ENCODE results near the gene INTS15. TPM values are rescaled to one million over a fixed set of nuclear protein-coding genes. Genes with fewer than 3 reads are reported as not detected.
"Not testable (repeated sequence)": the region's sequence is repeated elsewhere in the genome, so short reads cannot be mapped to it uniquely, and the experiment has no call there.

INTS15 gene
- total RNA-seq, 1 donor from 2014 or later: 37.6 TPM

GRCh38 chr7:6571160-6571779, 18.6 kb upstream of the INTS15 start:
- intact Hi-C loops (cut with DNase I): no loop called here
- no peak for DNase-seq

GRCh38 chr7:6575281-6576023, 14.4 kb upstream of the INTS15 start:
- TF ChIP-seq, protein P1, sequence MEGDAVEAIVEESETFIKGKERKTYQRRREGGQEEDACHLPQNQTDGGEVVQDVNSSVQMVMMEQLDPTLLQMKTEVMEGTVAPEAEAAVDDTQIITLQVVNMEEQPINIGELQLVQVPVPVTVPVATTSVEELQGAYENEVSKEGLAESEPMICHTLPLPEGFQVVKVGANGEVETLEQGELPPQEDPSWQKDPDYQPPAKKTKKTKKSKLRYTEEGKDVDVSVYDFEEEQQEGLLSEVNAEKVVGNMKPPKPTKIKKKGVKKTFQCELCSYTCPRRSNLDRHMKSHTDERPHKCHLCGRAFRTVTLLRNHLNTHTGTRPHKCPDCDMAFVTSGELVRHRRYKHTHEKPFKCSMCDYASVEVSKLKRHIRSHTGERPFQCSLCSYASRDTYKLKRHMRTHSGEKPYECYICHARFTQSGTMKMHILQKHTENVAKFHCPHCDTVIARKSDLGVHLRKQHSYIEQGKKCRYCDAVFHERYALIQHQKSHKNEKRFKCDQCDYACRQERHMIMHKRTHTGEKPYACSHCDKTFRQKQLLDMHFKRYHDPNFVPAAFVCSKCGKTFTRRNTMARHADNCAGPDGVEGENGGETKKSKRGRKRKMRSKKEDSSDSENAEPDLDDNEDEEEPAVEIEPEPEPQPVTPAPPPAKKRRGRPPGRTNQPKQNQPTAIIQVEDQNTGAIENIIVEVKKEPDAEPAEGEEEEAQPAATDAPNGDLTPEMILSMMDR (IDR thresholded peaks at IDR 0.05): no peak
- Histone ChIP-seq H3K27ac (no peak overlapping the region), H3K36me3 (peaks cover 6% of the 10 kb centered on the region), H3K4me3 (no peak overlapping the region), H3K4me1 (peaks cover 12% of the 10 kb centered on the region), H3K9me3 (no peaks in the 10 kb centered on the region), H3K27me3 (no peaks in the 10 kb centered on the region)
- no peak for DNase-seq
- no peak for ATAC-seq
- intact Hi-C loops (cut with DNase I): no loop called here

More at GRCh38 chr7:6571160-6571779, 18.6 kb upstream of the INTS15 start:
- Histone ChIP-seq H3K36me3 (no peaks in the 10 kb centered on the region), H3K9me3 (no peaks in the 10 kb centered on the region), H3K27me3 (no peaks in the 10 kb centered on the region), H3K27ac (no peak overlapping the region), H3K4me1 (peaks cover under 1% of the 10 kb centered on the region), H3K4me3 (no peak overlapping the region)
- ATAC-seq: no peak
- TF ChIP-seq, protein P1 (IDR thresholded peaks at IDR 0.05): no peak

- no peaks in the 10 kb centered on the region for H3K27me3 ChIP-seq
- H3K9me3 ChIP-seq: no peaks in the 10 kb centered on the region
- intact Hi-C loops (cut with DNase I): no loop called here
- H3K4me3 ChIP-seq: peak overlapping the region; percentile 74
- H3K4me1 ChIP-seq: peaks cover 12% of the 10 kb centered on the region
- peaks cover 13% of the 10 kb centered on the region for H3K36me3 ChIP-seq
- ATAC-seq: no peak
- no peak overlapping the region for H3K27ac ChIP-seq
- DNase-seq: no peak
- TF ChIP-seq, protein P1 (IDR thresholded peaks at IDR 0.05): no peak
Measured at GRCh38 chr7:6576024-6576866, 13.6 kb upstream of the INTS15 start.

DNA sequence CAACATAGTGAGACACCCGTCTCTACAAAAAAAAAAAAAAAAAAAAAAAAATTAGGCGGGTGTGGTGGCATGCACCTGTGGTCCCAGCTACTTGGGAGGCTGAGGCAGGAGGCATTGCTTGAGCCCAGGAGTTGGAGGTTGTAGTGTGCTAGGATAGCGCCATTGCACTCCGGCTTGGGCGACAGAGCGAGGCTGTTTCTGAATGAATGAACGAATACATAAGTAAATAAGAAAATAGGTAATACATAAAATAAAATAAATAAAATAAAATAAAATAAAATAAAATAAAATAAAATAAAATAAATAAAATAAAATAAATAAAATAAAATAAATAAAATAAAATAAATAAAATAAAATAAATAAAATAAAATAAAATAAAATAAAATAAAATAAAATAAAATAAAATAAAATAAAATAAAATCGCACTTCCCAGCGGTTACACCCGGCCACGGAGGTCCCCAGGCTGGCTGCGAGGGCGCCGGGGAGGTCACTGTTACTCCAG, 12.9 kb upstream of the INTS15 start:
- intact Hi-C loops (cut with DNase I); DNase-seq; ATAC-seq; H3K27me3 ChIP-seq; H3K9me3 ChIP-seq: not testable (repeated sequence)
- peak overlapping the region; percentile 93 for H3K27ac ChIP-seq
- peak overlapping the region; percentile 74 for H3K4me3 ChIP-seq
- peaks cover 12% of the 10 kb centered on the region for H3K4me1 ChIP-seq
- peaks cover 20% of the 10 kb centered on the region for H3K36me3 ChIP-seq

GRCh38 chr7:6577369-6578113, 12.3 kb upstream of the INTS15 start, which contains the start of gene ZDHHC4:
Gene ZDHHC4, plus strand, starts transcription at chr7:6577454. Its CDS starts 3,108 bp downstream, at chr7:6580562.
- intact Hi-C loops (cut with DNase I): no loop called here
- peak within 1 kb of the TSS; percentile 74 for H3K4me3 ChIP-seq
- H3K27me3 ChIP-seq: no peaks in the 10 kb centered on the region
- H3K36me3 ChIP-seq: peaks cover 26% of the 10 kb centered on the region
- TF ChIP-seq, protein P1 (IDR thresholded peaks at IDR 0.05): no peak
- peak; percentile 96 for DNase-seq
- H3K4me1 ChIP-seq: peaks cover 12% of the 10 kb centered on the region
- H3K9me3 ChIP-seq: no peaks in the 10 kb centered on the region
- ATAC-seq: peak; percentile 98
- H3K27ac ChIP-seq: peak within 1 kb of the TSS; percentile 93

Data from upper lobe of right lung (tissue), 1 donor.